Smooth muscle cell (in vitro differentiated cells): ENCODE measurements around the gene MVP. TPM values are rescaled to one million over a fixed set of nuclear protein-coding genes. Genes with fewer than 3 reads are reported as not detected.

ENCODE experiments used
- DNase-seq: peaks from one replicate; lab custom pipeline; 2025; ENCODE audit not compliant: unreplicated experiment; lab: John Stamatoyannopoulos, UW
- H2AFZ ChIP-seq: fragments of 200-600 bp; sonication (generic); 2 replicates; pipeline ENCODE4 v1.6.0; 2016; ENCODE audit warnings: antibody characterized with exemption, low read depth, mild to moderate bottlenecking
- H3F3A ChIP-seq: fragments of 200-600 bp; sonication (generic); 2 replicates; pipeline ENCODE4 v1.6.0; 2017; ENCODE audit warnings: antibody characterized with exemption, low read depth
- H3K27ac ChIP-seq: fragments of 200-600 bp; sonication (generic); 2 replicates; pipeline ENCODE4 v1.5.1; 2016; ENCODE audit warnings: low read depth, mild to moderate bottlenecking
- H3K27me3 ChIP-seq: fragments of 200-600 bp; sonication (generic); 2 replicates; pipeline ENCODE4 v1.6.1; 2016; ENCODE audit warnings: low read depth, mild to moderate bottlenecking
- H3K36me3 ChIP-seq: fragments of 200-600 bp; sonication (generic); 2 replicates; pipeline ENCODE4 v1.5.1; 2016; ENCODE audit warnings: low read depth
- H3K4me1 ChIP-seq: fragments of 200-600 bp; sonication (generic); 2 replicates; pipeline ENCODE4 v1.5.1; 2016; ENCODE audit warnings: low read depth
- H3K4me2 ChIP-seq: fragments of 200-600 bp; sonication (generic); 2 replicates; pipeline ENCODE4 v1.6.0; 2016; ENCODE audit warnings: mild to moderate bottlenecking
- H3K4me3 ChIP-seq: fragments of 200-600 bp; sonication (generic); 2 replicates; pipeline ENCODE4 v1.5.1; 2016; ENCODE audit warnings: mild to moderate bottlenecking
- H3K79me2 ChIP-seq: fragments of 200-600 bp; sonication (generic); 2 replicates; pipeline ENCODE4 v1.6.0; 2016; ENCODE audit warnings: low read depth, mild to moderate bottlenecking
- H3K9ac ChIP-seq: fragments of 200-600 bp; sonication (generic); 2 replicates; pipeline ENCODE4 v1.6.0; 2016; ENCODE audit warnings: low read depth
- H3K9me3 ChIP-seq: fragments of 200-600 bp; sonication (generic); replicated peaks from 2 replicates; pipeline ENCODE4 v1.5.1; 2016; ENCODE audit warnings: low read depth
- H4K20me1 ChIP-seq: fragments of 200-600 bp; sonication (generic); 2 replicates; pipeline ENCODE4 v1.6.0; 2016; ENCODE audit warnings: low read depth
- WGBS: methylation state at CpG from one replicate; pipeline ENCODE4 v1.1.7; 2016; ENCODE audit warnings: low lambda C conversion rate; 5-methylcytosine and 5-hydroxymethylcytosine counted together
- polyA plus RNA-seq: library from polyadenylated mRNA; unstranded; fragments of >200 nt; fragmentation: Nextera tagmentation; extraction: Ambion mirVana; gene quantifications from 2 replicates; pipeline ENCODE4 v1.2.1, GENCODE V29; 2016
- small RNA-seq: library from RNA; depleted of rRNA; stranded (forward); fragments of <200 nt; gene quantifications from one replicate; pipeline ENCODE3, GENCODE V24; 2014
- total RNA-seq: library from RNA; depleted of rRNA; stranded (reverse); fragments of >200 nt; gene quantifications from 2 replicates; pipeline ENCODE4 v1.2.3, GENCODE V29; 2014
- TF ChIP-seq, protein P1 (sequence below): fragments of 200-600 bp; sonication (generic); IDR thresholded peaks from 2 replicates; pipeline ENCODE4 v1.5.1; 2017; ENCODE audit warnings: borderline replicate concordance, mild to moderate bottlenecking, antibody characterized with exemption; ENCODE audit not compliant: insufficient read depth, poor library complexity, severe bottlenecking

The MVP gene
- total and polyA plus RNA-seq, 2 experiments from 2014 or later, result 47.5 to 110 TPM

GRCh38 chr16:29896841-29897240 is 76.6 kb downstream of the MVP start:
- Histone ChIP-seq H3F3A (no peaks in the 10 kb centered on the region), H3K27ac (no peak overlapping the region), H3K36me3 (no peaks in the 10 kb centered on the region), H3K79me2 (peaks cover 3% of the 10 kb centered on the region), H3K9ac (no peak overlapping the region), H3K4me1 (no peaks in the 10 kb centered on the region), H4K20me1 (no peaks in the 10 kb centered on the region), H3K4me2 (no peak overlapping the region), H3K4me3 (no peak overlapping the region), H3K9me3 (no peaks in the 10 kb centered on the region), H3K27me3 (no peaks in the 10 kb centered on the region), H2AFZ (no peak overlapping the region)
- no peak for DNase-seq
- WGBS, result 81% methylated on average over 10 of the region's 15 CpGs
- TF ChIP-seq, protein P1, sequence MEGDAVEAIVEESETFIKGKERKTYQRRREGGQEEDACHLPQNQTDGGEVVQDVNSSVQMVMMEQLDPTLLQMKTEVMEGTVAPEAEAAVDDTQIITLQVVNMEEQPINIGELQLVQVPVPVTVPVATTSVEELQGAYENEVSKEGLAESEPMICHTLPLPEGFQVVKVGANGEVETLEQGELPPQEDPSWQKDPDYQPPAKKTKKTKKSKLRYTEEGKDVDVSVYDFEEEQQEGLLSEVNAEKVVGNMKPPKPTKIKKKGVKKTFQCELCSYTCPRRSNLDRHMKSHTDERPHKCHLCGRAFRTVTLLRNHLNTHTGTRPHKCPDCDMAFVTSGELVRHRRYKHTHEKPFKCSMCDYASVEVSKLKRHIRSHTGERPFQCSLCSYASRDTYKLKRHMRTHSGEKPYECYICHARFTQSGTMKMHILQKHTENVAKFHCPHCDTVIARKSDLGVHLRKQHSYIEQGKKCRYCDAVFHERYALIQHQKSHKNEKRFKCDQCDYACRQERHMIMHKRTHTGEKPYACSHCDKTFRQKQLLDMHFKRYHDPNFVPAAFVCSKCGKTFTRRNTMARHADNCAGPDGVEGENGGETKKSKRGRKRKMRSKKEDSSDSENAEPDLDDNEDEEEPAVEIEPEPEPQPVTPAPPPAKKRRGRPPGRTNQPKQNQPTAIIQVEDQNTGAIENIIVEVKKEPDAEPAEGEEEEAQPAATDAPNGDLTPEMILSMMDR, result no peak

- Histone ChIP-seq H3K4me1 (no peaks in the 10 kb centered on the region), H3K27ac (no peak overlapping the region), H3K4me3 (no peak overlapping the region), H3K4me2 (no peak overlapping the region), H3K9ac (no peak overlapping the region), H4K20me1 (peaks cover 3% of the 10 kb centered on the region), H3F3A (no peaks in the 10 kb centered on the region), H2AFZ (no peak overlapping the region), H3K79me2 (peaks cover 8% of the 10 kb centered on the region), H3K27me3 (no peaks in the 10 kb centered on the region), H3K36me3 (no peaks in the 10 kb centered on the region), H3K9me3 (no peaks in the 10 kb centered on the region)
- TF ChIP-seq, protein P1, result no peak
- 76% methylated on average over 4 of the region's 4 CpGs for WGBS
- no peak for DNase-seq
Observed at GRCh38 chr16:29897333-29897732, 77.1 kb downstream of the MVP start.

Small RNAs within 50 kb of the gene (small RNA-seq; reads per million reads assigned to genes)
- gene AC009133.6, result not detected
- gene AC120114.4, result not detected

Other genes with a start within 250 kb of the MVP start
- gene SPN, start 157.2 kb upstream of the MVP start, total RNA-seq, result not detected in 2 replicates
- not detected in 2 replicates for gene SPN, start 157.2 kb upstream of the MVP start, polyA plus RNA-seq
- gene QPRT, start 141.3 kb upstream of the MVP start, total RNA-seq, result 67.4 and 69.6 TPM in 2 replicates
- gene QPRT, start 141.3 kb upstream of the MVP start, polyA plus RNA-seq, result 152 and 196 TPM in 2 replicates
- not detected in 2 replicates for gene C16orf54, start 74.5 kb upstream of the MVP start, total RNA-seq
- gene C16orf54, start 74.5 kb upstream of the MVP start, polyA plus RNA-seq, result not detected in 2 replicates
- gene ZG16, start 42.2 kb upstream of the MVP start, total RNA-seq, result not detected in 2 replicates
- gene ZG16, start 42.2 kb upstream of the MVP start, polyA plus RNA-seq, result not detected in 2 replicates
- 16.0 and 19.8 TPM in 2 replicates for gene KIF22, start 29.7 kb upstream of the MVP start, total RNA-seq
- 33.5 and 35.7 TPM in 2 replicates for gene KIF22, start 29.7 kb upstream of the MVP start, polyA plus RNA-seq
- gene MAZ, start 13.9 kb upstream of the MVP start, total RNA-seq, result 77.2 and 104 TPM in 2 replicates
- 215 and 229 TPM in 2 replicates for gene MAZ, start 13.9 kb upstream of the MVP start, polyA plus RNA-seq
- 12.2 and 25.9 TPM in 2 replicates for gene PRRT2, start 8.3 kb upstream of the MVP start, total RNA-seq
- gene PRRT2, start 8.3 kb upstream of the MVP start, polyA plus RNA-seq, result 12.2 and 20.1 TPM in 2 replicates
- gene PAGR1, start 4.3 kb upstream of the MVP start, total RNA-seq, result 15.6 and 21.1 TPM in 2 replicates
- gene PAGR1, start 4.3 kb upstream of the MVP start, polyA plus RNA-seq, result 34.5 and 44.8 TPM in 2 replicates
- gene CDIPT, start 42.8 kb downstream of the MVP start, total RNA-seq, result 61.4 and 63.2 TPM in 2 replicates
- gene CDIPT, start 42.8 kb downstream of the MVP start, polyA plus RNA-seq, result 90.7 and 118 TPM in 2 replicates
- 23.8 and 178 TPM in 2 replicates for gene SEZ6L2, start 79.1 kb downstream of the MVP start, total RNA-seq
- gene SEZ6L2, start 79.1 kb downstream of the MVP start, polyA plus RNA-seq, result 37.5 and 46.1 TPM in 2 replicates
- 4.1 and 7.1 TPM in 2 replicates for gene ASPHD1, start 80.0 kb downstream of the MVP start, total RNA-seq
- 26.1 and 28.8 TPM in 2 replicates for gene ASPHD1, start 80.0 kb downstream of the MVP start, polyA plus RNA-seq
- 8.0 and 16.3 TPM in 2 replicates for gene KCTD13, start 105.8 kb downstream of the MVP start, total RNA-seq
- gene KCTD13, start 105.8 kb downstream of the MVP start, polyA plus RNA-seq, result 23.6 and 30.5 TPM in 2 replicates
- gene TMEM219, start 141.6 kb downstream of the MVP start, total RNA-seq, result 99.2 and 107 TPM in 2 replicates
- gene TMEM219, start 141.6 kb downstream of the MVP start, polyA plus RNA-seq, result 176 and 186 TPM in 2 replicates
- gene TAOK2, start 153.4 kb downstream of the MVP start, total RNA-seq, result 26.2 and 26.8 TPM in 2 replicates
- gene TAOK2, start 153.4 kb downstream of the MVP start, polyA plus RNA-seq, result 26.0 TPM in 2 replicates
- gene HIRIP3, start 175.2 kb downstream of the MVP start, total RNA-seq, result 11.3 and 17.0 TPM in 2 replicates
- gene HIRIP3, start 175.2 kb downstream of the MVP start, polyA plus RNA-seq, result 13.2 and 13.9 TPM in 2 replicates
- gene INO80E, start 175.8 kb downstream of the MVP start, total RNA-seq, result 92.2 and 181 TPM in 2 replicates
- 17.7 and 19.3 TPM in 2 replicates for gene INO80E, start 175.8 kb downstream of the MVP start, polyA plus RNA-seq
- 0.09 TPM in 1 of 2 replicates, not detected in the other for gene DOC2A, start 190.6 kb downstream of the MVP start, total RNA-seq
- gene DOC2A, start 190.6 kb downstream of the MVP start, polyA plus RNA-seq, result not detected in 2 replicates
- gene C16orf92, start 202.7 kb downstream of the MVP start, total RNA-seq, result not detected in 2 replicates
- gene C16orf92, start 202.7 kb downstream of the MVP start, polyA plus RNA-seq, result not detected in 2 replicates
- 0.45 TPM in 1 of 2 replicates, not detected in the other for gene TLCD3B, start 210.8 kb downstream of the MVP start, total RNA-seq
- gene TLCD3B, start 210.8 kb downstream of the MVP start, polyA plus RNA-seq, result 0.48 and 1.3 TPM in 2 replicates
- 1,112 and 1,146 TPM in 2 replicates for gene ALDOA, start 245.3 kb downstream of the MVP start, total RNA-seq
- 2,844 and 2,856 TPM in 2 replicates for gene ALDOA, start 245.3 kb downstream of the MVP start, polyA plus RNA-seq